GM12878 (cell line): Measurements from ENCODE around the gene ASB2.

Source experiments
- BCL3 ChIP-seq: IDR thresholded peaks from 2 replicates; pipeline ENCODE4 v1.6.1; 2011; ENCODE audit warnings: borderline replicate concordance, low read depth, mild to moderate bottlenecking, moderate library complexity, low read length; ENCODE audit not compliant: insufficient read depth, poor library complexity, severe bottlenecking
- CBX5 ChIP-seq: sonication (generic); IDR thresholded peaks from 2 replicates; pipeline ENCODE4 v1.6.1; 2016; ENCODE audit warnings: low read depth, moderate library complexity, mild to moderate bottlenecking, inconsistent platforms
- CEBPB ChIP-seq, 2 experiments: fragments of 150-350 bp in 1 of 2; IDR thresholded peaks; 2 replicates each; pipeline ENCODE4 v1.6.1; 2012 to 2014; ENCODE audit warnings: low read depth in 2 of 2, low read length in 2 of 2, borderline replicate concordance in 1 of 2, inconsistent platforms in 1 of 2
- CTCF ChIP-seq, 3 experiments: IDR thresholded peaks in 2 of 3; conservative IDR thresholded peaks in 1 of 3; 2 replicates each; pipeline ENCODE4 v1.5.1; 2011; ENCODE audit warnings: low read depth in 3 of 3, low read length in 3 of 3, mild to moderate bottlenecking in 3 of 3, control low read depth in 2 of 3, moderate library complexity in 2 of 3, inconsistent platforms in 1 of 3, mixed read lengths in 1 of 3; ENCODE audit not compliant: control insufficient read depth in 2 of 3, insufficient read depth in 1 of 3; ENCODE audit errors: extremely low read depth in 1 of 3
- GABPA ChIP-seq: IDR thresholded peaks from 2 replicates; pipeline ENCODE4 v1.6.1; 2014; ENCODE audit warnings: antibody characterized with exemption, low read depth, mild to moderate bottlenecking, inconsistent platforms
- HCFC1 ChIP-seq: fragments of 150-350 bp; IDR thresholded peaks from 2 replicates; pipeline ENCODE4 v1.6.1; 2014; ENCODE audit warnings: low read length
- HDGF ChIP-seq: fragments of 450-650 bp; IDR thresholded peaks from 2 replicates; pipeline ENCODE4 v1.6.1; 2016; ENCODE audit warnings: antibody characterized with exemption
- MXI1 ChIP-seq: fragments of 150-350 bp; IDR thresholded peaks from 2 replicates; pipeline ENCODE4 v1.6.1; 2011; ENCODE audit warnings: low read depth, mild to moderate bottlenecking, inconsistent platforms, low read length, improper control_type of control experiment
- POLR2A ChIP-seq: IDR thresholded peaks from 2 replicates; pipeline ENCODE4 v1.6.1; 2011; ENCODE audit warnings: low read depth, mild to moderate bottlenecking, low read length
- REST ChIP-seq: IDR thresholded peaks from 2 replicates; pipeline ENCODE4 v1.6.1; 2012; ENCODE audit warnings: mild to moderate bottlenecking, low read depth, low read length
- SIN3A ChIP-seq: IDR thresholded peaks from 2 replicates; pipeline ENCODE4 v1.6.1; 2012; ENCODE audit warnings: low read depth, low read length, improper control_type of control experiment
- TAF1 ChIP-seq: IDR thresholded peaks from 2 replicates; pipeline ENCODE4 v1.6.1; 2011; ENCODE audit warnings: mild to moderate bottlenecking, low read depth, low read length, borderline replicate concordance

GRCh38 chr14:94001016-94001415 lies 24.6 kb upstream of the ASB2 start:
- no peak for TF ChIP-seq CTCF (IDR thresholded peaks at IDR 0.05 in 2 of 3, conservative IDR thresholded peaks at IDR 0.05 in 1 of 3; ENCODE audit: control insufficient read depth in 2 of 3, extremely low read depth in 1 of 3, insufficient read depth in 1 of 3, low read depth in 3 of 3, low read length in 3 of 3)
- TF ChIP-seq CBX5: no peak
- no peak for TF ChIP-seq POLR2A
- no peak for TF ChIP-seq SIN3A
- TF ChIP-seq HDGF: no peak
- TF ChIP-seq BCL3: no peak
- TF ChIP-seq TAF1: no peak
- TF ChIP-seq HCFC1: no peak
- TF ChIP-seq GABPA: no peak
- no peak for TF ChIP-seq REST
- TF ChIP-seq MXI1: no peak
- TF ChIP-seq CEBPB (IDR thresholded peaks at IDR 0.05; ENCODE audit: borderline replicate concordance in 1 of 2, low read depth in 2 of 2, low read length in 2 of 2): no peak
